ENCODE measurements around the gene RCN1. TPM values are rescaled to one million over a fixed set of nuclear protein-coding genes. Genes with fewer than 3 reads are reported as not detected.
"Not testable (repeated sequence)": the region's sequence is repeated elsewhere in the genome, so short reads cannot be mapped to it uniquely, and the experiment has no call there.

The RCN1 gene
- total RNA-seq, 1 donor from 2014 or later, result 21.2 TPM

DNA sequence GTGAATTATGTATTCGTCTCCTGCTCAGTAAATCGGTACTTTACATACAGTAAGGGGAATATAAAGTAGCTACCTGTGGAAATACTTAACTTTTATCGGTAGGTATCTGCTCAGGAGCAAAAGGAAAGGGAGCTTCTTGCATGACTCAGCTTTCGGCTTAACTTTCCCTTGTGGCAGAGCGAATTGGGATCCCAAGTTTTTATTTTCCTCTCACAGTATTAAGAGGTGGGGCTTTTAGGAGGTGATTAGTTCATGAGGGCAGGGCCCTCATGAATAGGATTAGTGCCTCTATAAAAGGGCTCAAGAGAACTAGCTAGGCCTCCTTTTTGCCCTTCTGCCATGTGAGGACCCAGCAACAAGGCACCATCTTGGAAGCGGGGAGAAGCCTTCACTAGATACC lies 18.7 kb downstream of the RCN1 start:
- intact Hi-C loops (cut with micrococcal nuclease), result no loop called here

DNA sequence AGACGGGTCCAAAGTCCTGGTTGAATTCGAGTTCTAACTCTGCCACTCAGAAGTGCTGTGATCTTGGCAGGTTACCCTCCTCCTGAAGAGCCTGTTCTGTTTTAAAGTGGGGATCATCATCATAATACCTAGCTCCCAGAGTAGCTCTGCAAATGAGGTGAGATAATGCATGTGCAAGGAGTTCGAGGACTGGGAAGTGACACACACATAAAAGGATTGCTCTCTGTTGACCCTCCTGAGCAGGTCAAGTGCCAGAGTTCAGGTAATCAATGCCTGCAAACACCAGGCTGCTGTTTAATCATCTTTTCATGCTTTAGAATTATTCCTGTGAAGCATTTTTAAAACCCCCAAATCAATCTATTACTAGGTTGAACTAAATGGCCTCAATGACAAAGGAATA lies 19.9 kb downstream of the RCN1 start:
- intact Hi-C loops (cut with micrococcal nuclease), result no loop called here

DNA sequence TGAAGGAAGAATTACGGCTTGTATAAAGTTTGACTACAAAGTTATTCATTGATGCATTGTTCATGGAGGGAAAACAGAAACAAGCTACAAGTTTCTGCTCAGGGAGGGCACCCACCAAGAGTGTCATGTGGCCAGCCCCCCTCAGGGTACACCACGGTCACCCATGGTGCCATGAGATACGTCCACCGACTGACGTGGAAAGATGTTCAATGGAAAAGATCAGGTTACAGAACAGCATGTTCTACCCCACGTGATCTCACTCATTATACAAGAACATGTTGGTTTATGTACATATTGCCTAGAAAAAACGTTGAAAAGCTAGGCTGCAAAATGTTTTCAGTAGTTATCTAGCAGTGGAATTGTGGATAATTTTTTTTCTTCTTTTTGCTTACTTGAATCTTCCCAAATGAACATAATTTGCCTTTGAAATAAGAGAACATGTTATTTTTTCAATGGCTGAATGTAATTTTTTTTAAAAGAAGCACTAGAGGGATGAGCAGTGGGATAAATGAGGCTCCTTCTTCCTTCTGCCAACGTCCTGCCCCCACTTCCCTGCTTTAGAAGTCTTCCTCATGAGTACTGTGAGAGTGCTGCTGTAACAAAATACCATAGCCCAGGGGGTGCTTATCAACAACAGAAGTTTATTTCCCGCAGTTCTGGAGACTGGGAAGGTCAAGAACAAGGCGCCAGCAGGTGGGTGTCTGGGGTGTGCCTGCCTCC lies 22.5 kb downstream of the RCN1 start:
- intact Hi-C loops (cut with micrococcal nuclease), result no loop called here

DNA sequence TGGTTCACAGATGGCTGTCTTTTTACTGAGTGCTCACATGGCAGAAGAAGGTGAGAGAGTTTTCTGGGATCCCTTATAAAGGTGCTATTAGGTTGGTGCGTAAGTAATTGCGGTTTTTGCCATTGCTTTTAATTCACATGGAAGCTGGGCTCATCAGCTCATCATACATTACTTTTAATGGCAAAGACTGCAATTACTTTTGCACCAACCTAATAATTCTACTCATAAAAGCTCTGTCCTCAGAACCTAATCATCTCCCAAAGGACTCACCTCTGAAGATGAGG lies 23.0 kb downstream of the RCN1 start:
- intact Hi-C loops (cut with micrococcal nuclease), result no loop called here

DNA sequence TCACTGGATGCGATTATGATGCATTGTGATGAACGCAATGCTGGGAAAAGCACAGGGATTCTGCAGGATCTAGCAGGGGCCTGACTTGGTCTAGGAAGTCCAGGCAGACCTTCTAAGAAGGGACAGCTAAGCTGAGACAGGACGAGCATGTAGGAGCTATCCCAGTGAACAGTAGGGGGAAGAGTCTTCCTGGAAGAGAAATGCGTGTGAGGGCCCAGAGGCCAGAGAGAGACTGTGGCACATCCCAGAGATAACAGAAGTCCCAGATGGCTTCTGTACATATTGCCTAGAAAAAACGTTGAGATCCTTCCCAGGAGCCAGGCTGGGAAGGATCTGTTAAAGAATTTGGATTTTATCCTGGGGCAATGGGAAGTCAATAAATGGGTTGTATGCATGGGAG lies 24.6 kb downstream of the RCN1 start:
- intact Hi-C loops (cut with micrococcal nuclease), result no loop called here

DNA sequence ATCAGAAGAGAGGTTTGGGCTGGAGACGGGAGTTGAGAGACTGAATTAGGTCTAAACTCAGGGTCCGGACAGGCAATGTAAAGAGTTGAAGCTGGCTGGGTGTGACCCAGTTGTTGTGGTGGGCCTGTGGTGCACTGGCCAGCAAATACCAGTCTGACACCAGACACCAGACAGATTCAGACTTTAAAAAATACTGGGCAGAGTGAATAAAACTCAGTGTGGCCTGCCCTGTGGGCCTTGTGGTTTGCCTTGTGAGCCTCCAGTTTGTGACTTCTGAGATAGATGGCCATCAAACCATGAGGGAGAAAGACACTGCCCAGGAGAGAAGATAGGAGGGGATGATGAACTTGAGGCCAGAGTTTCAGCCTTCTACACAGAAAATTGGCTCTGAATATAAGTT lies 25.8 kb downstream of the RCN1 start:
- intact Hi-C loops (cut with micrococcal nuclease), result no loop called here

DNA sequence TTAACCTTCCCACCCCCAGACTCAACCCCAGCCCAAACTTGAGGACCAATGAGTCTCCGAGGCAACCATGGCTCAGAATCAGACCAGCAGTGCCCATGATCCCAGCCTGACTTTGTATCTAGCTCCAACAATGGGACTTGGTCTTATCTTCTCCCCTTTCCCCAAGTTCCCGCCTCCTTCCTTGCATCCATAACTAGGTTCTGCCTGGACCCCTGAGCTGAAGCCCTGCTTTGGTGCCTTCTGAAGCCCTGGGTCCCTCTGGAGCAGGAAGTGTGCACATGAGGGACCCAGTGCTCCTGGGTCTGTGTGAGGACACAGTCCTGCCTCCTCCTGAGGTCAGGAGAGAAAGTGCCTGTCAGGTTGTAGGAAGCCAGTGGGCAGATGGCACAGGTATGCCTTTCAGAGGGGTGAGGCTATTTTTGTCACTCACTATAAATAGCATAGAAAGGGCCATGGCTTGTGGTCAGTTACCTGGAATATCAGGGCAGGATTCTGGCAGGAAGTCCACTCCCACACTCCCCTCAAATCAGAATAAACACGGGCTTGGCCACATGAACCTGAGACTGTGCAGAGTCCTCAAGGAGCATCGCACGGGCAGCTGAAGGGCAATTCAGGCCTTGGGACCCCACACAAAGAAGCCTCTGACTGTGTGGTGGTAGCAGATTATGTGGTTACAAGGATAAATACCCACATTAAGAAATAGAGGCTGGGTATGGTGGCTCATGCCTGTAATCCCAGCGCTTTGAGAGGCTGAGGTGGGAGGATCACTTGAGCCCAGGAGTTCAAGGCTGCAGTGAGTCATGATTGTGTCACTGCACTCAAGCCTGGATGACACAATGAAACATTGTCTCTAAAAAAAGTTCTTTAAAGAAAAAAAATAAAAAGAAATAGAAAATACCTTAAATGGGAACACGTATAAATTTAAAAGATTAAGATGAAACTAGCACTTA lies 27.4 kb downstream of the RCN1 start:
- intact Hi-C loops (cut with micrococcal nuclease), result no loop called here

DNA sequence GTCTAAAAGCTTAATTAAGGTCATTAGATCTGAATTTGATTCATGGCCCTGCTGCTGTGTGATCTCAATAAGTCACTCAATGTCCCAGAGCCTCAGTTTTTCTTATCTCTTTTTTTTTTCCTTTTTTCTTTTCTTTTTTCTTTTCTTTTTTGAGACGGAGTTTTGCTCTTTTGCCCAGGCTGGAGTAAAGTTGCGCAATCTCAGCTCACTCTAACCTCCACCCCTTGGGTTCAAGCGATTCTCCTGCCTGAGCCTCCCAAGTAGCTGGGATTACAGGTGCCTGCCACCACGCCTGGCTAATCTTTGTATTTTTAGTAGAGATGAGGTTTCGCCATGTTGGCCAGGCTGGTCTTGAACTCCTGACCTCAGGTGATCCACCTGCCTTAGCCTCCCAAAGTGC lies 28.3 kb downstream of the RCN1 start:
- intact Hi-C loops (cut with micrococcal nuclease), result not testable (repeated sequence)

DNA sequence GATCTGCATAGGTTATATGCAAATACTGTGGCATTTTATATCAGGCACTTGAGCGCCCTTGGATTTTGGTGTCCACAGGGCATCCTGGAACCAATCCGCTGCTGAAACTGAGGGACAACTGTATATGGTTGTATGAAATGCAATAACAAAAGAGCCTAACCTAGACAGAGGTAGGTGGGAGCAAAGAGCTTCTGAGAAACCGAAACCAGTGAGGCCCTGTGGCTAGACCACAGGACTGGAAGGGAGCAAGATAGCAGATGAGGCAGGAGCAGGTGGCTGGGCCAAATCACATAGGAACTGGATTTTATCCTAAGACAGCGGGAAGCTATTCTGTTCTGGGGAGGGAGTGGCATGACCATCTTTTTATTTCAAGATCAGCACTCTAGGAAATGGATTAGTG lies 30.1 kb downstream of the RCN1 start:
- intact Hi-C loops (cut with micrococcal nuclease), result no loop called here

DNA sequence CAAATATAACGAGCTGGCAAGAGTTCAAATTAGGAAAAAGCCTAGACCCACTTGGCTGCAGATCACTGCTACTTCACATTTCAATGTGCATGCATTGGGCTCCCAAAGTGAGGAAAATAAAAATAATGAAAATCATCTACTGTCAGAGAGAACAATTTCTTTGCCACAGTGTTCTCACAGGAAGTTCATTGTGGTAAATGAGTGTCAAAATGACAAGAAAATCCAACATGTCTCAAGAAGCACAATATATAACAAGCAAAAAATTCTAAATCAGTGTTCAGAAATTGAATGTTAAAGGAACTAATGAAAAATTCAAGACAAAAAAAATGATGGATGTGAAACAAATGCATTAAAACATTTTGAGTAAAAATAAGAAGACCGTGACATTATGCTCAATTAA lies 31.3 kb downstream of the RCN1 start:
- intact Hi-C loops (cut with micrococcal nuclease), result no loop called here

DNA sequence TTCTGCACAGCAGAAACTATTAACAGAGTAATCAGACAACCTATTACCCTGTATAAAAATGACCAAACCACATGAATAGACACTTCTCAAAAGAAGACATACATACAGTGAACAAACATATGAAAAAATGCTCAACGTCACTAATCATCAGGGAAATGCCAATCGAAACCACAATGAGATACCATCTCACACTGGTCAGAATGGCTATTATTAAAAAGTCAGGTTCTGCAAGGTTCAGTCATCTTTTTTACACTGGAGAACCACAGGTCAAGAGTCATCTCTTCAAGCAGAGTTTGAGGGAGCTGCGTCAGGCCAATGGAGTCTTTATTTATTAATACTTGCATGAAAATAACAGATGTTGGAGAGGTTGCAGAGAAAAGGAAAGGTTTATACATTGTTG lies 40.4 kb downstream of the RCN1 start:
- intact Hi-C loops (cut with micrococcal nuclease), result no loop called here

DNA sequence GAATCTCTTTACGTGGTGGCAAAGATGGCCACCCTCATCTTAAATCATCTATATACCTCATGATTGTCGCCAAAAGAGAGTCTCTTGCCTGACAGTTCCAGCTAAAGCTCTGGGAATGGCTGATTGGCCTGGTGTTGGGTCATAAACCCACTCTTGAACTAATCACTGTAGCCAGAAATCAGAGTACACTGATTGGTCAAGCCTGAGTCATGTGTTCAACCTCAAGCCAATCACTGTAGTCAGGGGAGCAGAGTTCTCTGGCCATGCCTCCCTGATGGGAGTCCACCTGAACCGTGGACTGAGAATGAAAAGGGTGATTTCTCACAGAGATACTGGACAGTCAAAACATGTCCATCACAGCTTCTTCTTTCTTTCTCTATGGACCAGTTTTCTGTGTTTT lies 45.8 kb downstream of the RCN1 start:
- intact Hi-C loops (cut with micrococcal nuclease), result no loop called here

DNA sequence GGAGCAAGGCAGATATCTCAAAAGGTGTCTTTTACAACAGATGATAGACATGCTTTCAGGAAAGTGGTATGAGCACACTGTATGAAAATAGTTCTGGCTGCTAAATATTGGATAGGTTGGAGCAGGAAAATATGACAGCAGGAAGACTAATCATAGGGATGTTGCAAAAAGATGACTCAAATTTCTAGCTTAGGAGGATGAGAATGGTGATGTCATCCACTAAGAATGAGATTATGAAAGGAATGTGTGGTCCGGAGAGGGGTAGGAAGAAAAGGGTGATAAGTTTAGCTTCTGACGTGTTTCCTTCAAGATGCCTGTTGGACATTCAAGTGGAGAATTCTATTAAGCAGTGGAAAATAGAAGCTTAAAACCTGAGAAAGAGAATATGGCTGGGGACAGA lies 46.4 kb downstream of the RCN1 start:
- intact Hi-C loops (cut with micrococcal nuclease), result no loop called here

DNA sequence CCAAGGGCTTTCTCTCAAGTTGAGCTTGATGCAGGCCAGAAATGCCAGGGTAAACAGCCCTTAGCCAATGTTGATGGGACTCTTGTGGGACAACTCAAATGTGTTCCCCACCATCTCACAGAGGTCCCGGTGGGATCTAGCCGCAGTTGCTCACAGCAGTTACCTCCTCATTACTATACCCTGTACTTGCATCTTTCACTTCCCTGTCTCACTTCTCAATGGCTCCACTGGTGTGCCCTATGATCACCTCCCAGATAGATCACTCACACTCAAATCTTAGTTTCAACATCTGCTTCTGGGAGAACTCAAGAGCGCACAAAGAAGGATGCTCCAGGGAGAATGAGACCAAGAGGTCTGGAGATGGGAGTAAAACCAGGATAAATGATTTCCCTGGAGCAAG lies 47.0 kb downstream of the RCN1 start:
- intact Hi-C loops (cut with micrococcal nuclease), result no loop called here

DNA sequence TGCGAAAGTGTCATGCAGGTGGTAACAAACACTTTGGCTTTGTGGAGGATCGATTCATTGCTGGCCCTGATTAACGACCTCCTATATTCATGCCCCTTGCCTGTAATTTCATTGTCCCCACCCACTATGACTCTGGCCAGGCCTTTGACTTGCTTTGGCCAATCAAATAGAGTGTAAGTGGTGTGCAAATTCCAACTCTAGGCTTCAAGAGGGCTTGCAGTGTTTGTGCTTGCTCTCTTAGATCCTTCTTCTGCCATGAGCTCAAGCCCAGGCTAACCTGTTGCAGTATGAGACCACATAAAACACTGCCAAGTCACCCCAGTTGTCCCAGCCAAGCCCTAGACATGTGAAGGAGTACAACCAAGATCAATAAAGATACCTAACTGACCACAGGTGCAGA lies 48.0 kb downstream of the RCN1 start:
- intact Hi-C loops (cut with micrococcal nuclease), result no loop called here

DNA sequence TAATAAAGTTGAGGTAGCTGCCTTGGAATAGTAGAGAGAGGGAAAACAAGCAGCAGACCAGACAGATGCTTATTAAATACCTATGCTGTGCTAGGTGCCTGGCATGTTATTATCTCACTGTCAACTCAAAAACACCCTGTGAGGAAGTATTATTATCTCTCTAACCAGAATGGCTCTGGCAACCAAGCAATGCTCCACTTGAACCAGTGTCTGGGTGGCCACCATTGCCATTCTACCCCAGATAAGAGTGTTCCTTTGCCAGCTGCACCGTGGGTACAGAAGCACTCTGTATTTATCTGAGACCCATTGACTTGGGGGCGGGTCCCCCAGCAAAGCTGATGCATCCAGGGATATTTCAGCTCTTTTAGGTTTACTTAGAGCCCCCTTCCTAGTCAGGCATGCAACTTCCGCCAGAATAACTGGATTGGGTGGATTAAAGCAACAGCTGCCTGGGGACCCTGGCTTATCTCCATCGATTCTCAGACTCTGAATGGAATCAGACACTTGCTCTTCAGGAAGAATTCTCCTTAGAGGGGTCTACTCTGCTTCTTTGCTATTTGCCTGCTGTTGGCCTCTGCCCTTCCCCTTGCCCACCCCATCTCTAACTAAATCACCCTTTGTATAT lies 49.1 kb downstream of the RCN1 start:
- intact Hi-C loops (cut with micrococcal nuclease), result no loop called here

DNA sequence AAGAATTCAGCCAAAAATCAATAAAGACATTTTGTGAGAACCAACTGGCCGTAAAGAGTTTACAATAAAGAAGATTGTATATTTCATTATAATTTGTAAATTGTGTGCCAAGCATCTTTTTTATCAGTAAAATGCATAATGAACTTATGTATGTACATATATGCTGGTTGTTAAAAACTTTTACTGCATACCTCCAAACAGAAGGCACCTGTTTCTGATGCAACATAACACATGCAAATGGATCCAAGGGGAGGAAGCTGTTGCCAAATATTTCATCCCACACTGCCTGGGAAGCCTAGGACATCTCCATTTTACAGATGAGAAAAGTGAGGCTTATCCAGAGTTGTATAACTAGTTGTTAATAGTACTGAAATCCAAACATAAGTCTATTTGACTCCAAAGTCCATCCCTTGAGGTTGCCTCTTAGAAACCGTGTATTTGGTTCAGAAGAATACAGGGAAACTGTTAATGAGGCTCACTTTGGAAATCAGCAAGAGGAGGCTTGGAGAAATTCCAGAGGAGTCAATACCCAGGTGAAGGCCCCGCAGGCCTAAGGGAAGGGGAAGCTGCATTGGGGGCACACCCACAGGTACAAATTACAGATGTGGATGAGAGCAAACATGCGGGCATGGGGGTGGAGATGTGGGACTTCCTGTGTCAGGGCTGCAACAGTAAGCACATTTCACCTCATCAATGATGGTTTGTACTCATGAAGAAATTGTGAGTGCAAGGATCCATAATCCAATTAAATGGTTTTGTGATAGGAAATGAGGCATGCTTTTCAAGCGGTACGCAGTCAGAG lies 51.1 kb downstream of the RCN1 start:
- intact Hi-C loops (cut with micrococcal nuclease), result no loop called here

DNA sequence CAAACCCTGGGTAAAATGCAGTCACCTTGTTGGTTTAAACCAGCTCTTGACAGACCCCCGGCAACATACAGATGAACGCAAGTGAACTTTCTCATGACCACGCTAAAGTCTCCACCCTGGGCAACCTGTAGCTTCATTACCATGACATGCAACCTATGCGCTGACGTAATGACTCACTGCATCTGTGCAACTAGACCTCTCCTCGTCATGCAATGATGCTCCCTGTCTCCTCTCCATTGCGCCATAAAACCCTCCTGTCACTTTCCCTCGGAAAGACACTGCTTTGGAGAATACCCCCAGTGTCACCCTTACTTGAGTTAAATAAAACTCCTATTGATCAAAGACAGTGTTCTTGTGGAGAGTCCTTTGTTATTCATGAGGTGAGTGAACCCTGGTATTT lies 52.5 kb downstream of the RCN1 start:
- intact Hi-C loops (cut with micrococcal nuclease), result no loop called here

DNA sequence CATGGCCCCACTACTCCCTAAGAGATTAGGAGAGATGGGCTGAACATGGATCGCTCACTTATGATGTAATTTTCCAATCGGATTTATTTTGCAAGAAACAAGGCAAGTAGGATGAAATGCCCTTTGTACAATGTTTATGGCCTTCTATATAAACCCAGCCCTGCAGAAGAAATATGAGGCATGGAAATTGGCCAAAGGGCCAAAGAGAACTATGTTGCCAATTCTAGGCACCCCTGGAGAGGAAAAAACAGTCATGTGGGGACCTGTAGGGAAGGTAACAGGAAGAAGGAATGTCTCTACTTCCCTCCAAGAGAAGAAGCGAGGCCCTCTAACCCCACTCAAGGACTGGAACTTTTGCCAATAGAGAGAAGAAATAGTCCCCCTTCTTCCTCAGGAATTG lies 54.4 kb downstream of the RCN1 start:
- intact Hi-C loops (cut with micrococcal nuclease), result no loop called here

DNA sequence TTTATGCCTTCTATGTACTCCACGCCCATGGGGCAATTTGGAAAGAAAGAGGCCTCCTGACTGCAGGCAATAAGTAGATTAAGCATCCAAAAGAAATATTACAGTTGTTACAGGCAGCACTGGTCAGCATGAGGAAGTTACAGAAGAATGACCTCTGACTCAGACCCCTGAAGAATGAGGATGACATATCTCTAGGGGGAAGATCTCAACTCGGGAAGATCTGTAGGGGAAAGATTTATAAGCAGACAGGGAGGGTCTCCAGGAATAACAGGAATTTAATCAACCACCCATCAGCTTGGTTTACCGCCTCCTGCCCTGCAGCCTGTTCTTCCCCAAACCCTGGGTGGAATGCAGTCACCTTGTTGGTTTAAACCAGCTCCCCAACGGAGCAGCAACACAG lies 58.0 kb downstream of the RCN1 start:
- intact Hi-C loops (cut with micrococcal nuclease), result no loop called here

DNA sequence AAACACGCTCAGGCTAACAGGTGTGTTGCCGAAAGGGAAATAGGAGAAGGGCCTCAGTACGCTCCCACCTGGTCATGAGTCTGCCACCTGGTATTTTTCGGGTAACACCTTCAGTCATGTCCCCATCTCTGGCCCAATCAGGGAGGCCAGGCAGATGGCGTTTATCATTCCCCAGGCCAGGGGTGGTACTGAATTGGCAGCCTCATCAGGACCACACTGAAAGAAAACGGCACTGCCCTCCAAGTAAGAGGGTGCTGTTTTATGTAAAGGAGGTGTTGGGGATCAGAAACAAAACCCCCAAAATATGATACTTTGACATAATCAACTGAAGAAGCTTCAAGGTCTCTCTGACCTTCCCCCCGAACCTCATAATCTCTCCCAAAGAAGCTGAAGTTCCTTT lies 58.9 kb downstream of the RCN1 start:
- intact Hi-C loops (cut with micrococcal nuclease), result no loop called here

DNA sequence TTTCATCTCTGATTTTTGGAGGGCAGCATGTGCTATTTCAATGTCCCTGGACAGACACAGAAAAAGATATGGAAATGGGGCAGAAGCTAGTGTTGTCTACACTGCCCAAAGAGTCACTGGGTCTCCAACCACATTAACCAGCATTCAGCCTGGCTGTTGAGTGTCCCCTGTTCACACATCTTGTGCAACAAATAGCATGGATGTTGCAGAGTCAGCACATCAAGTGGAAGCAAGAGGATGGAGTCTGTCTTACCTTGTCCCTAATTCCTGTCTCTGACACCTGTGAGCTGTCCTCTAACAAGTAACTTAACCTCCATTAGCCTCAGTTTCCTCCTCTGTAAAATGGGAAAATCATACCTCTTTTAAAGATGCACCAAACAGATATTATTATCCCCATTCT lies 60.2 kb downstream of the RCN1 start:
- intact Hi-C loops (cut with micrococcal nuclease), result no loop called here

Data from T-helper 2 cell treated with Interferon-gamma antibody and Interleukin-4, amounts not matched to agents 100 ng/mL and 5 ng/mL, for 36 hours (primary cell).